Common myeloid progenitor, CD34-positive (primary cell): ENCODE measurements around the gene EIF4EBP3. TPM values are rescaled to one million over a fixed set of nuclear protein-coding genes. Genes with fewer than 3 reads are reported as not detected.

Source experiments
- CTCF ChIA-PET: fragments of 350-600 bp; sonication (Branson Sonifier 250); formaldehyde crosslinking; loops from one replicate; lab custom pipeline; 2021; ENCODE audit warnings: antibody characterized with exemption; lab: Charles Lee
- POLR2A ChIA-PET: fragments of 350-600 bp; sonication (Branson Sonifier 250); formaldehyde crosslinking; loops from one replicate; lab custom pipeline; 2021; ENCODE audit warnings: antibody characterized with exemption; lab: Charles Lee
- DNase-seq, 3 donors: peaks; one replicate each; pipeline versions ENCODE4 v3.0.0 to v3.0.0-alpha.2; 2013
- H3K27ac ChIP-seq, 2 experiments: 1 replicate in 1 of 2; 2 replicates in 1 of 2; pipeline ENCODE4 v1.7.0; 2013; ENCODE audit warnings: inconsistent platforms in 2 of 2, low read length in 2 of 2, mild to moderate bottlenecking in 2 of 2, low read depth in 1 of 2, moderate library complexity in 1 of 2; ENCODE audit not compliant: severe bottlenecking in 2 of 2, insufficient read depth in 1 of 2, poor library complexity in 1 of 2
- H3K27me3 ChIP-seq, 5 experiments: replicated peaks in 2 of 5; 1 replicate in 3 of 5; 2 replicates in 2 of 5; pipeline versions ENCODE4 v1.6.1 to v1.7.0; 2013; ENCODE audit warnings: low read length in 4 of 5, mild to moderate bottlenecking in 2 of 5, moderate library complexity in 2 of 5, inconsistent platforms in 1 of 5; ENCODE audit not compliant: insufficient read depth in 5 of 5, control insufficient read depth in 4 of 5
- H3K36me3 ChIP-seq, 4 experiments: 1 replicate in 2 of 4; 2 replicates in 2 of 4; pipeline versions ENCODE4 v1.6.1 to v1.7.0; 2013; ENCODE audit warnings: low read length in 3 of 4, control low read depth in 1 of 4, mild to moderate bottlenecking in 1 of 4; ENCODE audit not compliant: control insufficient read depth in 4 of 4, insufficient read depth in 4 of 4
- H3K4me1 ChIP-seq, 4 experiments: 1 replicate in 3 of 4; 2 replicates in 1 of 4; pipeline versions ENCODE4 v1.6.1 to v1.7.1; 2013; ENCODE audit warnings: low read length in 3 of 4, mild to moderate bottlenecking in 3 of 4, control low read depth in 1 of 4, inconsistent platforms in 1 of 4, moderate library complexity in 1 of 4; ENCODE audit not compliant: control insufficient read depth in 4 of 4, insufficient read depth in 4 of 4; ENCODE audit errors: control extremely low read depth in 1 of 4
- H3K4me3 ChIP-seq, 7 experiments: 1 replicate in 4 of 7; 2 replicates in 3 of 7; pipeline versions ENCODE4 v1.5.1 to v1.7.0; 2013; ENCODE audit warnings: mild to moderate bottlenecking in 7 of 7, low read length in 6 of 7, moderate library complexity in 6 of 7, inconsistent platforms in 2 of 7, low read depth in 2 of 7, control low read depth in 1 of 7; ENCODE audit not compliant: insufficient read depth in 4 of 7, control insufficient read depth in 1 of 7; ENCODE audit errors: extremely low read depth in 1 of 7
- H3K9me3 ChIP-seq, 5 experiments: 1 replicate in 4 of 5; 2 replicates in 1 of 5; pipeline versions ENCODE4 v1.6.1 to v1.7.1; 2013; ENCODE audit warnings: low read length in 4 of 5, mild to moderate bottlenecking in 2 of 5, inconsistent platforms in 1 of 5, low read depth in 1 of 5, moderate library complexity in 1 of 5; ENCODE audit not compliant: control insufficient read depth in 4 of 5, insufficient read depth in 2 of 5; ENCODE audit errors: control extremely low read depth in 1 of 5
- WGBS: methylation state at CpG from one replicate; pipeline ENCODE4 v1.1.5; 2013; ENCODE audit not compliant: insufficient coverage; 5-methylcytosine and 5-hydroxymethylcytosine counted together
- polyA plus RNA-seq: library from polyadenylated mRNA; unstranded; fragments of 120-200 nt; gene quantifications from one replicate; pipeline ENCODE4 v1.2.1, GENCODE V29; 2013

The EIF4EBP3 gene
- 34.9 TPM for polyA plus RNA-seq

DNA sequence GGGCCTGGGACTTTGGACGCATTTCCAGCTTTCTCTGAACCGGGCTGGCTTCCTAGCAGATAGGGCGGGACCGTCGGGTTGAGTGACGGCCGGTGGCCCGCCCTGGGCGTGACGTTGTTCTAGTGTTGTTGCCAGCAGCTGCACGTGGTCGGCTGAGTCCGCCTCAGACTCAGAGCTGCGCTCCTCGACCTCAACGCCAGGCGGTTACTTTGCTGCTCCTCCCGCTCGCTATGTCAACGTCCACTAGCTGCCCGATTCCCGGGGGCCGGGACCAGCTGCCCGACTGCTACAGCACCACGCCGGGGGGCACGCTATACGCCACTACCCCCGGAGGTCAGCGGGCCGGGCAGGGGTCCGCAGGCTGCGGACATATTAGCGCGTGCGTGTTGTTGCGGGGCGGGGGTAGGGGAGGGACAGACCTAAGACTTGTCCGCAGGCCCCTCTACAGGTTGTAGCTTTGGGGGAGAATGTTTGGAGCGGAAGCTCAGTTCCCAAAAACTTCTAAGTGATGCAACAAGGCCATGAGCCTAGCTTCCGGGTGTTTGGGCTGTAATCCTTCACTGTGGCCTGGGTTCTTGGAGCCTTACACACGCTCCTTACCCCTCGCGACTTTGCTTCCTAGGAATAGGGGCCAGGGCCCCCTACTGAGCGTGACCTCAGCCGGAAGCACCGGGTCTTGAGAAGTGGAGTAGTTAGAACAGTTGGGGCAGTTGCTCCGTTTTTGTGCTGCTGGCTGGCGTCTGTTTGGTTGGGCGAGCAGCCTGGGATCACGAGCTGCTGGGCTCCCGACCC is at the start of gene EIF4EBP3:
Gene EIF4EBP3, plus strand, starts transcription at position 155 of the 792 bp plus-strand sequence. Its CDS starts 76 bp downstream, at position 231.
- peak; percentile 89 to 95 (median 94) for DNase-seq
- H3K4me3 ChIP-seq, result peak within 1 kb of the TSS; percentile 16 to 88 (median 62)
- peak within 1 kb of the TSS; percentile 42 to 83 for H3K27ac ChIP-seq
- POLR2A ChIA-PET, result interaction anchor here (0.6 to 2.7 kb wide), 10 partner anchors 10 to 1103 kb away, joined by 3 to 13 read pairs (median 4); partner anchors contain the start of genes ANKHD1, FCHSD1, IK and NDUFA2
- no peaks in the 10 kb centered on the region for H3K27me3 ChIP-seq
- peaks cover 20 to 52% (median 32%) of the 10 kb centered on the region in 4 experiments for H3K36me3 ChIP-seq
- 2% methylated on average over 50 of the region's 52 CpGs for WGBS
- CTCF ChIA-PET, result interaction anchor here (0.8 to 5.2 kb wide), 22 partner anchors 8 to 192 kb away, joined by 3 to 69 read pairs (median 5); partner anchors contain the start of genes APBB3, CD14, HARS1 and HARS2
- H3K9me3 ChIP-seq, result no peaks in the 10 kb centered on the region
- peaks cover 8 to 34% (median 27%) of the 10 kb centered on the region in 4 experiments for H3K4me1 ChIP-seq

GRCh38 chr5:140497897-140498296 is 49.6 kb upstream of the EIF4EBP3 start:
- no peak overlapping the region for H3K4me3 ChIP-seq
- CTCF ChIA-PET, result no interaction called here
- no peaks in the 10 kb centered on the region for H3K27me3 ChIP-seq
- POLR2A ChIA-PET, result no interaction called here
- H3K9me3 ChIP-seq, result no peaks in the 10 kb centered on the region
- peak in 1 of 3 donors; percentile 0 for DNase-seq
- H3K27ac ChIP-seq, result no peak overlapping the region
- H3K4me1 ChIP-seq, result no peaks in the 10 kb centered on the region
- peaks cover 7 to 26% (median 18%) of the 10 kb centered on the region in 4 experiments for H3K36me3 ChIP-seq

- ChIA-PET CTCF (no interaction called here), POLR2A (no interaction called here)
- Histone ChIP-seq H3K4me3 (no peak overlapping the region), H3K36me3 (peaks cover 5 to 26% (median 18%) of the 10 kb centered on the region in 4 experiments), H3K9me3 (no peaks in the 10 kb centered on the region), H3K27me3 (no peaks in the 10 kb centered on the region), H3K4me1 (no peaks in the 10 kb centered on the region), H3K27ac (no peak overlapping the region)
- WGBS, result 100% methylated on average over 1 of the region's 1 CpG
- DNase-seq, result no peak
Observed at GRCh38 chr5:140498591-140498990, 48.9 kb upstream of the EIF4EBP3 start.

DNA sequence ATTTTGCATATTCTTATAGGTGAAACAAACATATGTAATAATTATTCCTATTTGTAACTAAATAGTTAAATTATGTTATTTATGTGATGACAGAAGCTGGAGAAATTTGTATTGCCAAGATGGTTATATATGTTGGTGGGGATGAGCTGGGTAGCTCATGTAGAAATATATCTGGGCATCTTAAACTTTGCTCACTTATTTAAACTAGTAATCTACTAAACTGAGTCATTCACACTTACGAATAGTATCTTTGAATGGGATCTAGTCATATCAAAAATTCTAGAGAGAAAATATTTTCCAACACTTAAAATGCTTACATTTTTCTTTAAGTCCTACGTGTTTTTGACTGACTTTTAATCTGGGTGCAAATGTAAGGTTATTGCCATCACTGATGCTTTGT is 44.6 kb upstream of the EIF4EBP3 start:
- POLR2A ChIA-PET, result interaction anchor here (0.6 kb wide), 1 partner anchor 9 kb away, joined by 3 read pairs; no protein-coding TSS in a partner anchor
- Histone ChIP-seq H3K36me3 (peaks cover 19 to 45% (median 27%) of the 10 kb centered on the region in 4 experiments), H3K4me3 (no peak overlapping the region), H3K27me3 (no peaks in the 10 kb centered on the region), H3K27ac (no peak overlapping the region), H3K9me3 (no peaks in the 10 kb centered on the region), H3K4me1 (no peaks in the 10 kb centered on the region)
- WGBS, result no CpG with 5 or more reads among the region's 2 CpGs
- CTCF ChIA-PET, result interaction anchor here (1.4 kb wide), 1 partner anchor 8 kb away, joined by 5 read pairs; no protein-coding TSS in a partner anchor
- no peak for DNase-seq

DNA sequence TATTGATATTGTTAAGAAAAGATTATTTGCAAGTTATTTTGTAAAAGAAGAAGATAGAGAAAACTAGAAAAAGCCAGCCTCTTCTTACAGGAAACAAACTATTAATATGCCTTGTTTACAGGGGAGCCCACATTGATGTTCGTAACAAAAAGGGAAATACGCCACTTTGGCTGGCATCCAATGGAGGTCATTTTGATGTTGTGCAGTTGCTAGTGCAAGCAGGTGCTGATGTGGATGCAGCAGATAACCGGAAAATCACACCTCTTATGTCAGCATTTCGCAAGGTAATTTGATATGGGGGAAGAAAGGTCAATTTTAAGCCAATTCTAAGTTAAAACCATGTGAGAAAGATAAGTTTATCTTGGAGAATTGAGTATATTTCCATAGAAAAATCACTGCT is 37.6 kb upstream of the EIF4EBP3 start:
- Histone ChIP-seq H3K9me3 (peaks cover 0 to 4% (median 0%) of the 10 kb centered on the region in 5 experiments), H3K27me3 (no peaks in the 10 kb centered on the region), H3K4me3 (no peak overlapping the region), H3K36me3 (peaks cover 39 to 92% (median 61%) of the 10 kb centered on the region in 4 experiments), H3K27ac (no peak overlapping the region), H3K4me1 (no peaks in the 10 kb centered on the region)
- POLR2A ChIA-PET, result no interaction called here
- peak in 2 of 3 donors; percentile 18 to 33 for DNase-seq
- CTCF ChIA-PET, result interaction anchor here (1.3 kb wide), 1 partner anchor 27 kb away, joined by 4 read pairs; no protein-coding TSS in a partner anchor
- 80% methylated on average over 1 of the region's 4 CpGs for WGBS

GRCh38 chr5:140513124-140513523 is 34.3 kb upstream of the EIF4EBP3 start:
- Histone ChIP-seq H3K36me3 (peaks cover 21 to 68% (median 46%) of the 10 kb centered on the region in 4 experiments), H3K27me3 (no peaks in the 10 kb centered on the region), H3K4me3 (no peak overlapping the region), H3K4me1 (no peaks in the 10 kb centered on the region), H3K9me3 (peaks cover 0 to 8% (median 0%) of the 10 kb centered on the region in 5 experiments), H3K27ac (no peak overlapping the region)
- DNase-seq, result no peak
- ChIA-PET POLR2A (no interaction called here), CTCF (no interaction called here)
- WGBS, result 100% methylated on average over 2 of the region's 2 CpGs

DNA sequence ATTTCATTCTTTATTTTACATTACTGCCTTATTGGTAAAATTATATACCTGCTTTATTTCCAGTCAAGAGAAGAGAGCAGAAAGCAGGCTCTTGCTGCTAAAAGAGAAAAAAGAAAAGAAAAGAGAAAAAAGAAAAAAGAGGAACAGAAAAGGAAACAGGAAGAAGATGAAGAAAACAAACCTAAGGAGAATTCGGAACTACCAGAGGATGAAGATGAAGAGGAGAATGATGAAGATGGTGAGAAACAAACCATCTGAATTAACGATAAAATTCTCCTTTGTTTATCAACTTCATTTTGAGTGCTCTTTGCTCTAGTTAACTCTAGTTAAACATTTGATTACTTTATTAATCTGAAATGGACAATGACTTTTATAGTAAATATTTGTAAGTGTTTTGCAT is 23.5 kb upstream of the EIF4EBP3 start:
- Histone ChIP-seq H3K4me1 (no peaks in the 10 kb centered on the region), H3K9me3 (no peaks in the 10 kb centered on the region), H3K27ac (no peak overlapping the region), H3K36me3 (peaks cover 3 to 51% (median 32%) of the 10 kb centered on the region in 4 experiments), H3K27me3 (no peaks in the 10 kb centered on the region), H3K4me3 (no peak overlapping the region)
- CTCF ChIA-PET, result no interaction called here
- no peak for DNase-seq
- no CpG with 5 or more reads among the region's 2 CpGs for WGBS
- POLR2A ChIA-PET, result no interaction called here
